ENCODE data around the gene YY2.

The YY2 gene

DNA sequence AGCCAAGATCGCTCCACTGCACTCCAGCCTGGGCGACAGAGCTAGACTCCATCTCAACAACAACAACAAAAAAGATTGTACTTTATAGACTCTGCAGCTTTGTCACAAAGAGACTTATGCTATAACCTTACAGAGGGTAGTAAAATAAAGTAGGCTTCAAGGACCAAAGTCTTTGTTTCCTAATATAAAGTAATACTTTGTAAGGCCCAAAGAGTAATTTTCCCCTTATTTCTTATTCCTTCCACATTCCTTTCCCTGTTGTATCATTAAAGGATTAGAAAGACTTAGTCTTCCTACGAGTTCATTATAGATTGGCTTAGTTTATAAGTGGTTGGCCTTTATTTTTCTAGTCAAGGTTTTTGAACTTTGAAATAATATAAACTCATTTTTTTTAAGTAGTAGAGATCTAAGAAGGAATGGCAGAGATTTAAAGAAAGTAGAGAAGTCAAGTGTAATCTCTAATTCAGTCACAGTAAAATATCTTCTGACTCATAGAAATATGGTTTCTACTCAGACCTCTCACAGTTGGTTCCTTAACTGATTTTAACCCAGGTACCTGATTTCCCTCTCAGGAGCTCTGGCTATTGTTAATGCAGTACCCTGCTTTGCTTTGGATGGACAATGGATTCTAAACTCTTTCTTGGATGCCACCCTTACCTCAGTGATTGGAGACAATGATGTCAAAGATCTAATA, 26.2 kb downstream of the YY2 start:
- no peak for DNase-seq

DNA sequence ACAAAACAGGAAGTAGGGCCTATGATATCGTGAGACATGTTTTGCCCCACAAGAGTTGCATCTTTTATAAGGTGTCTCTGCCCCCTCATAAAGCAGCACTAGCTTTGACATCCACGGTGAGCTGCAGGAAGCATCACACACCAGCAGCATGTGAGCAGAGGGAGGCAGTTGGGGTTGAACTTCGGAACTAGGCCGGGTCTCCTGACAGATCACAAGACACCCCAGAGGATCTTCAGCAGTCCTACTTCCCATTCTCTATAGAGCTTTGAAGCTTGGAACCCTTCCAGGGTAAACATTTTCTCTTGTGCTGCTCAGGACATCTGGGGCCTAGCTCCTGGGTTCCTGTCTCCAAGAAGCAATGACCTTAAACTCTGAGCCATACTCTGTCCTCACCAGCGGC, 27.5 kb downstream of the YY2 start:
- no peak for DNase-seq

DNA sequence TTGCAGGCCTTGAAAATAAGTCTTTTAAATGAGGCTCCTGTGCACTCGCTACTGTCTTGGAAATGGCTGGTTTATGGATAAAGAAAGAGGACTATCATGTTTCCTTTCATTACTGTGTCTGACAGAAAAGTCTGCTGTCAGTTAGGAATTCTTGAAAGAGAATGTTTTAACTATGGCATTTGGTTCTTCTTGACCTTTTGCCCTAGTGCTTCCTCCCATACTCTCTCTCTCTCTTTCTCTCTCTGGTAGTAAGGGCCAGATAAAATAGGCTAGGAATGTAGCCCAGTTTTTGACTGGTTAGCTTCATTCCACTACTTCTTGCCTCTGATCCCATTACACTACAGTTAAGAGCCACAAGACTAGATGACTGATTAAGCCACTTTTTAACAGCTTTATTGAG, 29.8 kb downstream of the YY2 start:
- DNase-seq, result no peak

DNA sequence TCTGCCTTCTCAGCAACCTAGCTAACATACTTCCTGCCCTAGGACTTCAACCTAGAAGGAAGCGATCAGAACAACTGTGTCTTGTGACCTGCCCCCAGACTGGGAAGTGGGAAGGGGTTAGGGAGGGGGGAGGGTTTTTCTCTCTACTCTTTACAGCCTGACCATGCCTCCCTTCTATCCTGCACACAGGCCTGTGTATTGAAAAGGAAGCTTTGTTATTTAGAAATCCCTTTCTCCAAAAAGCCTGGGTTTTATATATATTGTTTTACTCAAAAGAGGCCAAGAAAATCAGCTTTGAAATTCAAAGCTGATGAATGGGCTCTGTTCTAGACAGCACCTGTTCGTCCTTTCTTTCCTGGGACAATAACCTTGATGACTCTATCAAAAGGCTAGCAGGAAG, 49.5 kb downstream of the YY2 start:
- peak; percentile 22 to 59 for DNase-seq

DNA sequence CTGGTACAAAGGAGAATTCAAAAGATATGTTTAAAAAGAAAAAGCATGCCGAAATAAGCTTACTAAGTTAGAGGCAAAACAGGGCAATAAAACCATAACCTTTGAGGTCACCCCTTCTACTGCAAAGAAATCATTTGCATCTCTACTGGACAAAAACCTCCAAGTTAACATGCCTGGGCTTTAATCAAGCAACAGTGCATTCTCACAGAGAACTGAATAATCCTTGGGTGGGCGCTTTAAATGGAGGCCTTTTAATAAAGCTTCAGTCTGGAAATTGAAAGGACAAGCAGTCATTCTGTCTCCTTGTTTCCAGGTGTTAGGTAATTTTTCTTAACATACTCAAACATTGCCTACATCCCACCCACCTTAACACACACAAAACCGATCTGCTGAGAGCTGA, 50.2 kb downstream of the YY2 start:
- peak in 1 of 2 experiments; percentile 41 for DNase-seq

DNA sequence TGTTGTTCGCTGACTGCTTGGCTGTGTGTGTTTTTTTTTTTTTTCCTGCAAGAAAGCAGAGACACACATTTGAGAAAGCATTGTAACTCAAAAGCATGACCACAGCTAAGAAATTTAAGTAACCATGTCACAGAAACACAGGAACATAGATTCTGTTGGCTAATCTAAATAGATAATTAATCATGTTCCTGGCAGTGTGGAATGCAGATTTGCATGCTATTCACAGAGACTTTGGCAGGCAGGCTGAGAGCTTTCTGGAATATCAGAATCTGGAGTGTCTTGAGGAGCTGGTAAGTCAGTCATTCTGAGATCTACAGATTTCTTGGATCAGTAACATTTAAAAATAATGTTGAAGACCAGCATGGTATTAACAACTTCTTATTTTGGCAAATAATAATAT, 51.5 kb downstream of the YY2 start:
- DNase-seq, result no peak

All from NCI-H1930 (cell line).